Thyroid gland (tissue), 4 donors: ENCODE data around the gene PPP3R1.

Experiments used
- POLR2A ChIP-seq, 2 donors: fragments of 450-650 bp; IDR thresholded peaks; one replicate each; pipeline ENCODE4 v1.6.1; 2017; ENCODE audit warnings: antibody characterized with exemption in 2 of 2, mild to moderate bottlenecking in 2 of 2, moderate library complexity in 1 of 2
- TF ChIP-seq, protein P1 (sequence below), 6 experiments: fragments of 200-600 bp in 3 of 6; fragments of 450-650 bp in 3 of 6; sonication (generic) in 3 of 6; IDR thresholded peaks; one replicate each; pipeline ENCODE4 v1.5.1; 2016 to 2019; ENCODE audit warnings: antibody characterized with exemption in 6 of 6, mild to moderate bottlenecking in 2 of 6, inconsistent platforms in 1 of 6, moderate library complexity in 1 of 6

DNA sequence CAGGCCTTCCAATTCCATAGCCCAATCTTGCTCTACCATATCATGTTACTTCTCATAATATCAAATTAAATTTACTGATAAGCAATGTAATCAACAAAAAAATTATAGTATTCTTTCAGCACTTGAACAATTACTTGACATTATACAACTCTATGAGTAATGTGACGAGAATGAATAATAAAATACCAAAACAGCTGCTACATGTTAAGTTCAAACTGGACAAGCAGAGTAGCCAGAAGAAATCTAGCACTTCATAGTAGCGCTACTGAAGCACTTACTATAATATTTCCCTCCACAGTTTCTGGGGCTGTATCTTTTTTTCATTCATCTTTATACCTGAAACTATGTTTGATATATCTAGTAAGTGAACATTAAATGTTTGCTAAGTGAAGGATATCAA lies 14.9 kb downstream of the PPP3R1 start:
- TF ChIP-seq, protein P1, sequence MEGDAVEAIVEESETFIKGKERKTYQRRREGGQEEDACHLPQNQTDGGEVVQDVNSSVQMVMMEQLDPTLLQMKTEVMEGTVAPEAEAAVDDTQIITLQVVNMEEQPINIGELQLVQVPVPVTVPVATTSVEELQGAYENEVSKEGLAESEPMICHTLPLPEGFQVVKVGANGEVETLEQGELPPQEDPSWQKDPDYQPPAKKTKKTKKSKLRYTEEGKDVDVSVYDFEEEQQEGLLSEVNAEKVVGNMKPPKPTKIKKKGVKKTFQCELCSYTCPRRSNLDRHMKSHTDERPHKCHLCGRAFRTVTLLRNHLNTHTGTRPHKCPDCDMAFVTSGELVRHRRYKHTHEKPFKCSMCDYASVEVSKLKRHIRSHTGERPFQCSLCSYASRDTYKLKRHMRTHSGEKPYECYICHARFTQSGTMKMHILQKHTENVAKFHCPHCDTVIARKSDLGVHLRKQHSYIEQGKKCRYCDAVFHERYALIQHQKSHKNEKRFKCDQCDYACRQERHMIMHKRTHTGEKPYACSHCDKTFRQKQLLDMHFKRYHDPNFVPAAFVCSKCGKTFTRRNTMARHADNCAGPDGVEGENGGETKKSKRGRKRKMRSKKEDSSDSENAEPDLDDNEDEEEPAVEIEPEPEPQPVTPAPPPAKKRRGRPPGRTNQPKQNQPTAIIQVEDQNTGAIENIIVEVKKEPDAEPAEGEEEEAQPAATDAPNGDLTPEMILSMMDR (IDR thresholded peaks at IDR 0.05) = no peak
- TF ChIP-seq POLR2A (IDR thresholded peaks at IDR 0.05) = no peak
